ENCODE measurements around the gene BUD23.

Gene BUD23

GRCh38 chr7:73726083-73726466 is 42.7 kb downstream of the BUD23 start:
- no peak for DNase-seq (ENCODE audit: low read depth)
- no peak overlapping the region for H3K4me3 ChIP-seq (ENCODE audit: low read depth, low read length)
- TF ChIP-seq CTCF (IDR thresholded peaks at IDR 0.05; ENCODE audit: low read depth, low read length): no peak
- TF ChIP-seq MAX (IDR thresholded peaks at IDR 0.05; ENCODE audit: low read depth, low read length): no peak
- TF ChIP-seq MYC (IDR thresholded peaks at IDR 0.05; ENCODE audit: low read depth, low read length): no peak

- DNase-seq (ENCODE audit: low read depth): no peak
- TF ChIP-seq MYC (IDR thresholded peaks at IDR 0.05; ENCODE audit: low read depth, low read length): no peak
- no peak for TF ChIP-seq CTCF (IDR thresholded peaks at IDR 0.05; ENCODE audit: low read depth, low read length)
- TF ChIP-seq POLR2A (IDR thresholded peaks at IDR 0.05; ENCODE audit: extremely low read depth, insufficient read length): no peak
- no peak for TF ChIP-seq MAX (IDR thresholded peaks at IDR 0.05; ENCODE audit: low read depth, low read length)
- no peak overlapping the region for H3K4me3 ChIP-seq (ENCODE audit: low read depth, low read length)
Observed at GRCh38 chr7:73727952-73728351, 44.6 kb downstream of the BUD23 start.

GRCh38 chr7:73728551-73728950 is 45.2 kb downstream of the BUD23 start:
- TF ChIP-seq MYC (IDR thresholded peaks at IDR 0.05; ENCODE audit: low read depth, low read length): no peak
- H3K4me3 ChIP-seq (ENCODE audit: low read depth, low read length): no peak overlapping the region
- DNase-seq (ENCODE audit: low read depth): no peak

- H3K4me3 ChIP-seq (ENCODE audit: low read depth, low read length): no peak overlapping the region
- no peak for DNase-seq (ENCODE audit: low read depth)
- TF ChIP-seq POLR2A (IDR thresholded peaks at IDR 0.05; ENCODE audit: extremely low read depth, insufficient read length): no peak
- TF ChIP-seq MYC (IDR thresholded peaks at IDR 0.05; ENCODE audit: low read depth, low read length): no peak
- no peak for TF ChIP-seq CTCF (IDR thresholded peaks at IDR 0.05; ENCODE audit: low read depth, low read length)
- no peak for TF ChIP-seq MAX (IDR thresholded peaks at IDR 0.05; ENCODE audit: low read depth, low read length)
Observed at GRCh38 chr7:73730485-73730884, 47.1 kb downstream of the BUD23 start.

GRCh38 chr7:73732397-73732796 is 49.0 kb downstream of the BUD23 start:
- TF ChIP-seq CTCF (IDR thresholded peaks at IDR 0.05; ENCODE audit: low read depth, low read length) (no peak), MAX (IDR thresholded peaks at IDR 0.05; ENCODE audit: low read depth, low read length) (no peak)
- no peak for DNase-seq (ENCODE audit: low read depth)
- no peak overlapping the region for H3K4me3 ChIP-seq (ENCODE audit: low read depth, low read length)

- no peak; the same call in 1 of the 2 replicates for TF ChIP-seq MAX (IDR thresholded peaks at IDR 0.05; ENCODE audit: low read depth, low read length)
- no peak for TF ChIP-seq MYC (IDR thresholded peaks at IDR 0.05; ENCODE audit: low read depth, low read length)
- TF ChIP-seq CTCF (IDR thresholded peaks at IDR 0.05; ENCODE audit: low read depth, low read length): peak; percentile 97
- TF ChIP-seq POLR2A (IDR thresholded peaks at IDR 0.05; ENCODE audit: extremely low read depth, insufficient read length): peak; percentile 6
- peak; percentile 94 for DNase-seq (ENCODE audit: low read depth)
- H3K4me3 ChIP-seq (ENCODE audit: low read depth, low read length): no peak overlapping the region
Observed at GRCh38 chr7:73734619-73735527, 51.5 kb downstream of the BUD23 start.

All from NB4 (cell line).